ENCODE data around the gene TAF7L. TPM values are rescaled to one million over a fixed set of nuclear protein-coding genes. Genes with fewer than 3 reads are reported as not detected.
A peak's percentile ranks its signal among the peaks of the same experiment; 100 is the strongest.

TAF7L gene
- total RNA-seq, 2 donors from 2014 or later: not detected

- DNase-seq (peak in 1 of 4 donors; percentile 1), ATAC-seq (no peak)
- no peak overlapping the region for H3K4me3 ChIP-seq
- no peak overlapping the region for H3K27ac ChIP-seq
- H3K9me3 ChIP-seq: no peaks in the 10 kb centered on the region
- no peaks in the 10 kb centered on the region for H3K36me3 ChIP-seq (replicated peaks in 1 of 2; ENCODE audit: insufficient read depth in 1 of 2, low read depth in 2 of 2)
- H3K27me3 ChIP-seq: no peaks in the 10 kb centered on the region
- no peaks in the 10 kb centered on the region for H3K4me1 ChIP-seq
- intact Hi-C loops (cut with DNase I): no loop called here
- WGBS, 2 donors: 0 to 3% methylated on average over 2 of the region's 2 CpGs
- TF ChIP-seq, protein P1, sequence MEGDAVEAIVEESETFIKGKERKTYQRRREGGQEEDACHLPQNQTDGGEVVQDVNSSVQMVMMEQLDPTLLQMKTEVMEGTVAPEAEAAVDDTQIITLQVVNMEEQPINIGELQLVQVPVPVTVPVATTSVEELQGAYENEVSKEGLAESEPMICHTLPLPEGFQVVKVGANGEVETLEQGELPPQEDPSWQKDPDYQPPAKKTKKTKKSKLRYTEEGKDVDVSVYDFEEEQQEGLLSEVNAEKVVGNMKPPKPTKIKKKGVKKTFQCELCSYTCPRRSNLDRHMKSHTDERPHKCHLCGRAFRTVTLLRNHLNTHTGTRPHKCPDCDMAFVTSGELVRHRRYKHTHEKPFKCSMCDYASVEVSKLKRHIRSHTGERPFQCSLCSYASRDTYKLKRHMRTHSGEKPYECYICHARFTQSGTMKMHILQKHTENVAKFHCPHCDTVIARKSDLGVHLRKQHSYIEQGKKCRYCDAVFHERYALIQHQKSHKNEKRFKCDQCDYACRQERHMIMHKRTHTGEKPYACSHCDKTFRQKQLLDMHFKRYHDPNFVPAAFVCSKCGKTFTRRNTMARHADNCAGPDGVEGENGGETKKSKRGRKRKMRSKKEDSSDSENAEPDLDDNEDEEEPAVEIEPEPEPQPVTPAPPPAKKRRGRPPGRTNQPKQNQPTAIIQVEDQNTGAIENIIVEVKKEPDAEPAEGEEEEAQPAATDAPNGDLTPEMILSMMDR (IDR thresholded peaks at IDR 0.05): peak; percentile 27 to 53 (median 39)
- TF ChIP-seq POLR2A (IDR thresholded peaks at IDR 0.05): no peak
These were observed 3.7 kb downstream of the TAF7L start for GRCh38 chrX:101287402-101287801.

DNA sequence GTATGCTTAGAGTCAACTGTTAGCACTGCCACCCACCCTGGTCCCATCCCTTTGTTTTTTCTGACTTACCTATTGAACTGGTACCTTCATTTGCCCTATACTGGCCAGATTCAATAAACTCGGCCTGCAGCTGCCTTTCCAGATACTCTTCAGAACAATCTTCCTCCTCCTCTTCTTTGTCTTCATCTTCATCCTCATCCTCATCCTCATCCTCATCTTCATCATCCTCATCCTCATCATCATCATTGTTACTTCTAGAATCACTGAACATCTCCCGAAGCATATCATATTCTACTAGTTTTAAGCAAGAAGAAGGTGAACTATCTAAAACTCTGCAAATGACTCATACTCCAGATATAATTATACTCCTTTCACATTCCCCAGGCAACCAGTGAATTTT is 14.9 kb downstream of the TAF7L start:
- DNase-seq (no peak), ATAC-seq (no peak)
- H3K36me3 ChIP-seq (replicated peaks in 1 of 2; ENCODE audit: insufficient read depth in 1 of 2, low read depth in 2 of 2): no peaks in the 10 kb centered on the region
- H3K4me3 ChIP-seq: no peak overlapping the region
- H3K9me3 ChIP-seq: no peaks in the 10 kb centered on the region
- TF ChIP-seq POLR2A (IDR thresholded peaks at IDR 0.05): no peak
- TF ChIP-seq, protein P1 (IDR thresholded peaks at IDR 0.05): no peak
- intact Hi-C loops (cut with DNase I): no loop called here
- H3K27ac ChIP-seq: no peak overlapping the region
- H3K4me1 ChIP-seq: no peaks in the 10 kb centered on the region
- 69 to 75% methylated on average over 2 of the region's 2 CpGs for WGBS, 2 donors
- no peaks in the 10 kb centered on the region for H3K27me3 ChIP-seq

DNA sequence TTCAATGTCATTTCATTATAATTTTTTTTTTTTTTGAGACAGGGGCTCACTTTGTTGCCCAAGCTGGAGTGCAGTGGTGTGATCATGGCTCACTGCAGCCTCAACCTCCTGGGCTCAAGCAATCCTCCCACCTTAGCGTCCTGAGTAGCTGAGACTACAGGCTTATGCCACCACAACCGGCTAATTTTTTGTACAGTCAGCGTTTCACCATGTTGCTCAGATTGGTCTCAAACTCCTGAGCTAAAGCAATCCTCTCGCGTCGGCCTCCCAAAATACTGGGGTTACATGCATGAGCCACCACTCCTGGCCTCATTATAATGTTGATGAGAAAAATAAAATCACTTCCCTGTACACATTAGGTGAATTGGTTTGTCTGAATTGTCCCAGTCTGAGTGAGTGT is 16.9 kb downstream of the TAF7L start:
- Histone ChIP-seq H3K36me3 (replicated peaks in 1 of 2; ENCODE audit: insufficient read depth in 1 of 2, low read depth in 2 of 2) (no peaks in the 10 kb centered on the region), H3K27me3 (no peaks in the 10 kb centered on the region)
- no peak for ATAC-seq

DNA sequence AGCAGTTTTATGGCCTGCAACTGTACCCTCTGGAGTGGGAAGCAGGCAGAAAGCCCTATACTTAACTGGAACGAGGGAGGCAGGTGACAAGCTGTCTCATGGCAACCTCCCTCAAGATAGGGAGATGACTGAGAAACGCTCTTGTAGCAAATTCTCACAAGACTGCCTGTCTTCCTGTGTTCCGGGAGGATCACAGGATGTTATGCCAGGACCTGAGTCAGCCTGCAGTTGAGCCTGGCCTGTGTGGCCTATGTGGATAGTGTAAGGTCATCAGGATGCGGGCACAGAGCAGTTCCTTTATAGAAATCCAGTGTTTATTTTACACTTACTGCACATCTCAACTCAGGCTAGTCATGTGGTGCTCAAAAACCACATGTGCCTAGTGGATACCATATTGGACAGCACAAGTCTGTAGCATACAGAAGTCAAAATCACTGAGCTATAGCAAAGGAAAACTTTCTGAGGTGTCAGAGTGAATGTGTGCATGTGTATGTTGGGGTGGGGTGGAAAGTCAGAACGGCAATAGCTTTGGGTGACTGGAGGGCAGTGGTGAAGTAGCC is 25.2 kb downstream of the TAF7L start:
- 66 to 100% methylated on average over 1 to 5 of the region's 5 CpGs for WGBS, 2 donors
- TF ChIP-seq, protein P1 (IDR thresholded peaks at IDR 0.05): no peak
- no peak for TF ChIP-seq POLR2A (IDR thresholded peaks at IDR 0.05)
- Histone ChIP-seq H3K4me1 (no peaks in the 10 kb centered on the region), H3K27ac (no peak overlapping the region), H3K9me3 (no peaks in the 10 kb centered on the region), H3K4me3 (no peak overlapping the region), H3K36me3 (replicated peaks in 1 of 2; ENCODE audit: insufficient read depth in 1 of 2, low read depth in 2 of 2) (no peaks in the 10 kb centered on the region), H3K27me3 (no peaks in the 10 kb centered on the region)
- ATAC-seq (no peak), DNase-seq (no peak)
- intact Hi-C loops (cut with DNase I): no loop called here

More for the DNA sequence above, 16.9 kb downstream of the TAF7L start:
- intact Hi-C loops (cut with DNase I): no loop called here
- Histone ChIP-seq H3K27ac (no peak overlapping the region), H3K4me1 (no peaks in the 10 kb centered on the region), H3K4me3 (no peak overlapping the region), H3K9me3 (no peaks in the 10 kb centered on the region)
- DNase-seq: no peak
- TF ChIP-seq, protein P1 (IDR thresholded peaks at IDR 0.05): no peak
- no peak for TF ChIP-seq POLR2A (IDR thresholded peaks at IDR 0.05)
- WGBS, 2 donors: 78 to 93% methylated on average over 5 to 6 of the region's 6 CpGs

GRCh38 chrX:101263766-101264165 is 27.4 kb downstream of the TAF7L start:
- TF ChIP-seq, protein P1 (IDR thresholded peaks at IDR 0.05): no peak
- TF ChIP-seq POLR2A (IDR thresholded peaks at IDR 0.05): no peak
- DNase-seq (no peak), ATAC-seq (no peak)
- no peak overlapping the region for H3K4me3 ChIP-seq
- H3K4me1 ChIP-seq: no peaks in the 10 kb centered on the region
- H3K27ac ChIP-seq: no peak overlapping the region
- 40 to 66% methylated on average over 2 of the region's 2 CpGs for WGBS, 2 donors
- H3K36me3 ChIP-seq (replicated peaks in 1 of 2; ENCODE audit: insufficient read depth in 1 of 2, low read depth in 2 of 2): no peaks in the 10 kb centered on the region
- H3K9me3 ChIP-seq: no peaks in the 10 kb centered on the region
- no peaks in the 10 kb centered on the region for H3K27me3 ChIP-seq
- intact Hi-C loops (cut with DNase I): no loop called here
